ENCODE data around the gene BHLHA15.

The BHLHA15 gene

DNA sequence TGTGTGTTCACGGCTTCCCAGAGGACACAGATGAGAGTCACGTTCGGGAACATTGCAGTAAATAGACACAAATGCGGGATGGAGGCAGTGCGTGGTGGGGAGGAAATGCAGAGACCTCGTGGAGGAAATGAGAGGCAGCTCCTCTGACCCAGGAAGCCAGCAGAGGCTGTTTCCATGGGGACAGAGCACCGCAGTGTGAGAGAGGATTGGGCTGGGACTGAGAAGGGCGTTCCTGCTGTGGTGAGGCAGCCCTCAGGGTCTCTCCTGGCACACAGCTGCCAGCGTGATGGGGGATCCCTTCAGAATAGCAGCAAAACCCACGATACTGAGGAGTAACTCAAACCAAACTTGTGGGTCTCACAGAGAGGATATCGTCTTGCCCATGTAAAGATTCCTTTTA, 21.7 kb upstream of the BHLHA15 start:
- FAIRE-seq, result no peak

DNA sequence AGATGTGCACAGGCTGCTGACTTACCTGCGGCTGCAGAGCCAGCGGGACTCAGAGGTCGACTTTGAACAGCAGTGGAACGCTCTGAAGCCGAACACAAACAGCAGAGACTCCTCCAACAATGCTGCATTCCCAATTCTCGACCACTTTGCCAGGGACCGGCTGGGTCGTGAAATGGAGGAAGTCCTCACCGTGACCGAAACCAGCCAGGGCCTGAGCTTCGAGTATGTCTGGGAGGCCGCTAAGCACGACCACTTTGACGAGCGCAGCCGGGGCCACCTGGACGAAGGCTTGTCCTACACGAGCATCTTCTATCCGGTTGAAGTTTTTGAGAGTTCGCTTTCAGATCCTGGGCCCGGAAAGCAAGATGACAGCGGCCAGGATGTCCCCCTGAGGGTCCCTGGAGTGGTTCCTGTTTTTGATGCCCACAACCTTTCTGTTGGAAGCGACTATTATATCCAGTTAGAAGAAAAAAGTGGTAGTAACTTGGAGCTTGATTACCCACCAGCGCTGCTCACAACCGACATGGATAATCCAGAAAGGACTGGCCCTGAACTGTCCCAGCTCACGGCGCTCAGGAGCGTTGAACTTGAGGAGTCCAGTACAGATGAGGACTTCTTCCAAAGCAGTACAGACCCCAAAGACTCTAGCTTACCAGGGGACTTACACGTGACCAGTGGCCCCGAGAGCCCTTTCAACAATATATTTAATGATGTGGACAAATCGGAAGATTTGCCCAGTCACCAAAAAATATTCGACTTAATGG, 19.4 kb upstream of the BHLHA15 start:
- no peak for FAIRE-seq

DNA sequence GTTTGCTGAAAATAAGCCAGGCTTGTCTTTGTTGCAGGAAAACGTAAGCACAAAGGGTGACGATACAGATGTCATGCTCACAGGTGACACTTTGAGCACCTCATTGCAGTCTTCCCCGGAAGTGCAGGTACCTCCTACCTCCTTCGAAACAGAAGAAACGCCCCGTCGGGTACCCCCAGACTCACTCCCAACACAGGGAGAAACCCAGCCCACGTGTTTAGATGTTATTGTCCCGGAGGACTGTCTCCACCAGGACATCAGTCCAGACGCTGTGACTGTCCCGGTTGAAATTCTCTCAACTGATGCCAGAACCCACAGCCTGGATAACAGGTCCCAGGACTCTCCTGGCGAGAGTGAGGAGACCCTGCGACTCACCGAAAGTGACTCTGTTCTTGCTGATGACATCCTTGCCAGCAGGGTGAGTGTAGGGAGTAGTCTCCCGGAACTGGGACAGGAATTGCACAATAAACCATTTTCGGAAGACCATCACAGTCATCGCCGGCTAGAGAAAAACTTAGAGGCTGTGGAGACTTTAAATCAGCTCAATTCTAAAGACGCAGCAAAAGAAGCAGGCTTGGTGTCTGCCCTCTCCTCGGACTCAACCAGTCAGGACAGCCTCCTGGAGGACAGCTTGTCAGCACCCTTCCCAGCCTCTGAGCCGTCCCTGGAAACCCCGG, 18.3 kb upstream of the BHLHA15 start:
- FAIRE-seq, result no peak

DNA sequence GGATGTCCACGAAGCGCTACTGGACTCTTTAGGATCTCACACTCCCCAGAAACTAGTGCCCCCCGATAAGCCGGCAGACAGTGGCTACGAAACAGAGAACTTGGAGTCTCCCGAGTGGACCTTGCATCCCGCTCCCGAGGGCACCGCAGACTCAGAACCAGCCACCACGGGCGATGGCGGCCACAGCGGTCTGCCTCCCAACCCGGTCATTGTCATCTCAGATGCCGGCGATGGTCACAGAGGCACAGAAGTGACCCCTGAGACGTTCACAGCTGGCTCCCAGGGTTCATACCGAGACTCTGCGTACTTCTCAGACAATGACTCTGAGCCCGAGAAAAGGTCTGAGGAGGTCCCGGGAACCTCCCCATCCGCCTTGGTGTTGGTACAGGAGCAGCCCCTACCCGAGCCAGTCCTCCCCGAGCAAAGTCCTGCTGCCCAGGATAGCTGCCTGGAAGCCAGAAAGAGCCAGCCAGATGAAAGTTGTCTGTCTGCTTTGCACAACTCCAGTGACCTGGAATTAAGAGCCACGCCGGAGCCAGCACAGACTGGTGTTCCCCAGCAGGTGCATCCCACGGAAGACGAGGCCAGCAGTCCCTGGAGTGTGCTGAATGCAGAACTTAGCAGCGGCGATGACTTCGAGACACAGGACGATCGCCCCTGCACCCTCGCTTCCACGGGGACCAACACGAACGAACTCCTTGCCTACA, 17.6 kb upstream of the BHLHA15 start:
- FAIRE-seq, result no peak

DNA sequence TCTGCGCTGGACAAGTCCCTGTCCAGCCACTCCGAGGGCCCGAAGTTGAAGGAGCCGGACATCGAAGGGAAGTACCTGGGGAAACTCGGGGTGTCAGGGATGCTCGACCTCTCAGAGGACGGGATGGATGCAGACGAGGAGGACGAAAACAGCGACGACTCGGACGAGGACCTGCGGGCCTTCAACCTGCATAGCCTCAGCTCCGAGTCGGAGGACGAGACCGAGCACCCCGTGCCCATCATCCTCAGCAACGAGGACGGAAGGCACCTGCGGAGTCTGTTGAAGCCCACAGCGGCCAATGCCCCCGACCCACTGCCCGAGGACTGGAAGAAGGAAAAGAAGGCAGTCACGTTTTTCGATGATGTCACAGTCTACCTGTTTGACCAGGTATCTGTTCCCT, 17.1 kb upstream of the BHLHA15 start:
- no peak for FAIRE-seq

DNA sequence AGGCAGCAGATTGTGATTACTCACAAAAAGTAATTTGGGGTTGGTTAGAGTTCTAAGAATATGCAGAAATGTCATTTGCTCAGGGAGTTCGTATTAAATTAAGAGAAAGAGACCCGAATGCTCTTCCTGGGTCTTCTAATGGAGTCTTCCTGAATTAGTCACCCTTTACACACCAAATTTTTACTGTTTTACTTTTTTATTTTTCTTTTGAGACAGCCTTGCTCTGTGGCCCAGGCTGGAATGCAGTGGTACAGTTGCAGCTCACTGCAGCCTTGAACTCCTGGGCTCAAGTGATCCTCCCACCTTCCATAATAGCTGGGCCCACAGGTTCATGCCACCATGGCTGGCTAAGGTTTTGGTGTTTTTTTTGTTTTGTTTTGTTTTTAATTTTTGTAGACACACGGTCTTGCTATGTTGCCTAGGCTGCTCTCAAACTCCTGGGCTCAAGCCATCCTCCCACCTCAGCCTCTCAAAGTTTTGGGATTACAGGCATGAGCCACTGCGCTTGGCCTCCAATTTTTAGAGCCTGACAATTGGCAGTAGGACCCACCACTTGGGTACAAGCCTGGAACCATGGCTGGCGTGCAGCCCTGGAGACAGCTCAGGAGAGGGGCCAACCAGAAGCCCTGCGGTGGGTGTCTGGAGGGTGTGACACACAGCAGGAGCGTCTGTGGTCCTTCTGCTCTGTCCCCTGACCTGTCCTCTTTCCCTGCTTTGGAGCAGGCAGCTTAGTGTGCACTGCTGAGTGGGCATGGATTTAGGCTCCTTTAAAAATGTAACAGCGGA, 16.4 kb upstream of the BHLHA15 start:
- no peak for FAIRE-seq

DNA sequence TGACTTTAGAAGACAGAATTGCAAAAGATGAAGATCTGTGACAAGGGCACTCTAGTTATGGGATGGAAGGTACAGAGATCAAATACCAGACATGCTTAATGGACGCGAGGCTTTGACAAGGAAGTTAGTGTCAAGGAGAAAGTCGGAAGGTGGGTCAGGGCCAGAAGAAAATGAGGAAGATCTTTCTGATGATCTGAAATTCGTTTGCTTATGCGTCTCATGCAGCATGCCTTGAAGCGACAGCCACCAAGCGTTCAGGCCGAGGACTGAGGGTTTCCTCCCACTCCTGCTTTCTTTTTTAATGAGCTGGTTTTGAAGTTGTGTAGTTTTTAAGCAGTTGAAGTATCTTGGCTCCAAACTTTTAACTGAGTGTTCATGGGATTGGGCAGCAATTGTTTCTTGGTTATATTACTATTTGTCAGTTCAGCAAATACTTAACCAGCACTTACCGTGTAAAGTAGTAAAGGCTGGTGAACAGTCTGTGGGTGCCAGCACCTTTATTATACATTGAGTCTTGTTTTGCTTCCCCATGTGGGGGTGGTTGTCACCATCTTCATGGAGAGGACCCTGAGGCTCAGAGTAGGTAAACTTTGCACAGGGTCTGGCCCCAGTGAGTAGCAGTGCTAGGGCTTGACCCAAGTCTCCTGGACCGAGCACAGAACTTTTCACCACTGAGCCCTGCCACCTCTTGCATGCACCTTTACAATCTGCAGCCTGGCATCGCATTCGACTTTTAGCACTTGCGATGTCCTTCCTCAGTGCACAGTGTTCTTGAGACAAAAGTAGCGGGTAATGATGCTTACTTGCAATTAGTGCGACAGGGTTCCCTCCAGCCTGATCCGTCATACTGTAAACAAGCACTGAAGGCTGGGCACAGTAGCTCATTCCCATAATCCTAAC, 14.3 kb upstream of the BHLHA15 start:
- no peak for FAIRE-seq

DNA sequence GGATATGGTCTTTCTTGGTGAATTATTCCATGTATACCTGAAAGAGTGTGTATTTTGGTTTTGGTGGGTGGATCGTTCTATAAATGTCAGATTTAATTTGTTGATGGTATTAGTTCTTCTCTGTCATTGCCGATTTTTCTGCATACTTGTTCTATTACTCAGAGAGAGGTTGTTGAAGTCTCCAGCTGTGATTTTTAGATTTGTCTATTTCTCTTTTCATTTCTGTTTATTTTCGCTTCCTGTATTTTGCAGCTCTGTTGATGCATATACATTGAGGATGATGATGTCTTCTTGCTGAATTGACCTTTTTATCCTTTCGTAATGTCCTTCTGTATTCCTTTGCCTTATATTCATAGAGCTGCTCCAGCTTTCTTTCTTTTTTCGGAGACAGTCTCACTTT, 12.1 kb upstream of the BHLHA15 start:
- no peak for FAIRE-seq

DNA sequence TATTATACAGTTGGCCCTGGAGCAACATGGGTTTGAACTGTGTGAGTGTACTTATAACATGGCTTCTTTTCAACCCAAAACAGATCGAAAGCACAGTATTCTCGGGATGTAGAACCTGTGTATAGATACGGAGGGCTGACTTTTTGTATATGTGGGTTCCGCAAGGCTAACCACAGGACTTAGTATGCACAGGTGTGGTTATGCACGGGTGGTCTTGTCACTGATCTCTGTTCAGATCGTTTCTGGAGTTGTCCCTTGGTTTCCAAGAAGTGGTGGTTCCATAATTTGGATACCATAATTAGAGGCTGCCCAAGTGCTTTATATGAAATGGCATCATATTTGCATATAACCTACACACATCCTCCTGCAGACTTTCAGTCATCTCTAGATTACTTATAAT, 10.9 kb upstream of the BHLHA15 start:
- no peak for FAIRE-seq

DNA sequence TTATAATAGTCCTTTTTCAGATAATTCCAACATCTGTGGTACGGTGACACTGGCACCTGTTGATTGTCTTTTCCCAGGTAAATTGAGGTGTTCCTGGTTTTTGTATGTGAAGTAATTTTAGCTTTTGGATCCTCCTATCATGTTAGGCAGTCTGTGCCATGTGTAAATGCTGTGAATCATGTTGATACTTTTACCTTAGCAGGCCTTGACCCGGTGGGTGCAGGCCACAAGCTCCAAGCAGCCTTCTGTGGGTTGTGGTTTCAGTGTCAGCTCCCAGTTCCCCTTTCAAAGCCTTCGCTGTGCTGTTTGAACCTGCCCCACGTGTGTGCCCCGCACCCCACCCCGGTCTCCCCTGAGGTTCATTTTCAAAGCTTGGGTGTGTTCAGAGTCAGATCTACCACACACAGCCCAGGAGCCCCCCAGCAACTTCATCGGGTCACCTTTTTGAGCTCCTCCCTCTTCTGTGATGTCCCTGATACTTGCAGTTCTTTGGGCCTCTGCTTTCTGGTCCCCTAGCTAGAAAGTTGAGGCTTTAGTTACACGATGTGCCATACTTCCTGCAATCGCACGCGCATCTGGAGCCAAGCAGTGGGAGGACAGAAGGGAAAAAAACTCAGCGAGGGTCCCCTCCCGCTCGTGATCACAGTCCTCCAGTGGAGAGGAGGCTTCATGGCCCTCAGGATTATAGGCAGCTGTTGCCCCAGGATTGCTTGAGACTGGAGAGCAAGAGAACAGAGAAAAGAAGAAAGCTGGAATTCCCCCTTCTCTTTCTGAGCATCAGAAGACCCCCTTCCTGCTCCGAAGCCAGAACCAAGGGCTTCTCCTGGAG, 8.7 kb upstream of the BHLHA15 start:
- no peak for FAIRE-seq

DNA sequence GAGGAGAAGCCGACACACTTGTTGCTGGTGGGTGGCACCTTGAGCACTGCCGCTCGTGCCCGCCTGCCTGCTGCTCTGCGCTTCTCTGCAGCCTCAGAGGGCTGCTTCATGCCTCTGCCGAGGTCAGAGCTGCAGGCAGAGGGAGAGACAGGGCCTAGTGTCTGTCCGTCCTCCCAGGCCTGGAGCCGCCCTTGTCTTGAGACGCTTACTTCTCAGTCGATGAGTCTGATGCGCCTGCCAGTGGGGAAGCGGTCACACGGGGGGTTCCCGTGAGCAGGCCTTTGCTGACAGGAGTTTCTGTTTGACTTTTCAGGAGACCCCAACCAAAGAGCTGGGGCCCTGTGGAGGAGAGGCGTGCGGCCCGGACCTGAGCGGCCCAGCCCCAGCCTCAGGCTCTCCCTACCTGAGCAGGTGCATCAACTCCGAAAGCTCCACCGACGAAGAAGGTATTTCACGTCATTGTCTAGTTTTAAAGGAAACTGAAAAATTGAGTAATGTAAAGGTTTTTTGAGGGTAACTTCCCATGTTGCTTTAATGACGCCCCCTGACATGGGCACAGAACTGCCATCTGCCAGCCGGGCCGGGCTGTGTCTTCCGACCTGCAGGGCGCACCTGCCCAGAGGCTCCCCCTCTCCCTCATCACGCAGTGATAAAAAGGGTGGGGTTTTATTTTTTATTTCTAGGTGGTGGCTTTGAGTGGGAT, 7.8 kb upstream of the BHLHA15 start:
- FAIRE-seq, result no peak

DNA sequence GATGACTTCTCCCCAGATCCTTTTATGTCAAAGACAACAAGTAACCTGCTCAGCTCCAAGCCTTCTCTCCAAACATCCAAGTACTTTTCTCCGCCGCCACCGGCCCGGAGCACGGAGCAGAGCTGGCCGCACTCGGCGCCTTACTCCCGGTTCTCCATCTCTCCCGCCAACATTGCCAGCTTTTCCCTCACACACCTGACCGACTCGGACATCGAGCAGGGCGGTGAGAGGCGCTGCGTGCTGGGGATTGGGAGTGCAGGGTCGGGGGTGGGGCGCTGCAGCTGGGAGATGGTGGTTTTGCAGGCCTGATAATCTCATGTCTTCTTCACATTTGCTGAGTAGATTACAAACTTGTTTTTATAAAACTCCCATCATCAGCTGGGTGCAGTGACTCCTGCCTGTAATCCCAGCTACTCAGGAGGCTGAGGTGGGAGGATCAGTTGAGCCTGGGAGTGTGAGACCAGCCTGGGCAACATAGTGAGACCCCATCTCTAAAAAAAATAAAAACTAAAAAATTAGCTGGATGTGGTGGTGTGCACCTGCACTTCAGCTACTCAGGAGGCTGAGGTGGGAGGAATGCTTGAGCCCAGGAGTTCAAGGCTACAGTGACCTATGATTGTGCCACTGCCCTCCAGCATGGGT, 7.2 kb upstream of the BHLHA15 start:
- no peak for FAIRE-seq

DNA sequence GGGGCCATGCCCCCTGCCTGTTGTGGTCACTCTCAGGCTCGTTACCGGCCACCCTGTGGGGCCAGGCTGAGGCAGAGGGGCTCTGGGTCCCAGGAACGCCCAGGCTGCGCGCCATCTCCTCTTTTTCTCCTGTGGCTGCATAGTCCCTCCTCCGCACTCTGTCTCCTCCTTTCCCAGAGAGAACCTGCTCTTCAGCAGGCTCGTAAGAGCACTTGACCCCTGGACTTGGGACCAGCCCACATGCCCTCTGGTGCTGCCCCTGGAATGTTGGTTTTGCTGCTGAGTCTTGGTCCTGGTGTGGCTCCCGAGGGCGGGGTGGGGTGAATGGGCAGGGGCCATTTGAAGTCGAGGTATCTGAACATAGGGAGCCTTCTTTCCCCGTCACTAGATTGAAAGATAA, 6.6 kb upstream of the BHLHA15 start:
- FAIRE-seq, result no peak

DNA sequence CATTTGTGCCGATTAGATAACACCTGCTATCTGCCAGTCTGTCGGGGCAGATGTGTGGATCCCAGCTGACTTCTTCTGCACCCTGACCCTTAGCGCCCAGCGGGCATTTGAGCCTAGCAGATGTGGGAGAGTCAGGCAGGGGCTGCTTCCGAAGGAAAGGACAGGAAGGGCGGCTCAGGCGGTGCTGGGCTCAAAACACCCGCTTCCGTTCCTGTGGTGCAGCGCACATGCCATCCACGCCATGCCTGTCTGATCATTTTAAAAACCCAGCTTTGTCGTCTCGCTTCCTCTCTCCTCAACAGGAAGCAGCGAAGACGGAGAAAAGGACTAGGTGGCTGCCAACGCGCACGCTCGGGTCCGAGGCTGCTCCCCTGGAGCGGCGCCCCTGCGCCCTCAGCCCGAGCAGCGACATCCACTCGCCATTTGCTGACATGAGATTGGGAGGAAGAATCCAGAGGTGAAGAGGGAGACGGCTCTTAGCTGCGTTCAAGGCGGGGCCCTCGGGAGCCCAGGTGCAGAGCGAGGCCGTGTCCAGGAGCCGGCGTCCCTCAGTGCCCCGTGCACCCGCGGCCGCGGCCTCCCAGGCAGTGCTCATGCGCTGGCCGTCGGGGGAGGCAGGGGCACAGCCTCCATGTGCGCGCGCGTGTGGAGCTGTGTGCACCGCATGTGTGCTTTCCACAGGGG, 5.9 kb upstream of the BHLHA15 start:
- FAIRE-seq, result no peak

DNA sequence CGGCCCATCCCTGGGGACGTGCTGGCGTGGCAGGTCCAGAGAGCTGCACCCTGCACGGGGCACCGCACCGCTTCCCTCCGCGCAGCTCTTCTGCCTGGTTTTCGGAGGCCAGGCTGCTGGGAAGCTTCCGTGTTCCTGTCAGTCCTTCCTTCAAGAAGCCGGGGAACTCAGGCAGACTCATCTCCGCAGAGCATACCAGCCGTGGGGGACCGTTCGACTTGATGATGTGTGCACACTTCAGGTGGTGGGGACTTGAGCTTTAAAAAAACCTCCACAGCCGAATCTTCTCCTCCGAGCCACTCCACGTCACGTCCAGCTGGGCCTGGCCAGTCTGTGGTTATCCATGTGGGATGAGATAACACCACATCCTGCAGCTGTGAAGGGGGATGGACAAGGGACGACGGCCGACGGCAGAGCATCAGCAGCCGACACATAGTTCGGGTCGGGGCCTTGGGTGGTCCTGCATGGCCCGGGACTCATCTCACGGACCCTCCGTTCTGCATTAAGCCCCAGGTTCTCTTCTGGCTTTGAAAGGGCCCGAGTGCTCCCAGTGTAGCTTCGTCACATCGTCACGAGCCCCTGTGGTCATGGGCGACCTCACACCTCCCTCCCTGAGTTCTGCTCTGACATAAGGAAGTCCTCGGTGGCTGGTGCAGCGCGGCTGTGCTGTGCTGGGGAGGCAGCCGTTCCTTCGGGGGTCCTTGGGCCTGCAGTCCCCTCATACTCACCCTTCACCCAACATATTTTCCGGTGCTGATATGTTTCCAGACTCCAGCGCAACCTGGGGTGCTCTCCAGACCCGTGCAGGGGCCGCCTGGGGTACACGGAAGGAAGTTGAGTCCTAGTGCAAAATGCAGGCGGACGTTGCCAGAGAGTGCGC, 4.5 kb upstream of the BHLHA15 start:
- FAIRE-seq, result no peak

DNA sequence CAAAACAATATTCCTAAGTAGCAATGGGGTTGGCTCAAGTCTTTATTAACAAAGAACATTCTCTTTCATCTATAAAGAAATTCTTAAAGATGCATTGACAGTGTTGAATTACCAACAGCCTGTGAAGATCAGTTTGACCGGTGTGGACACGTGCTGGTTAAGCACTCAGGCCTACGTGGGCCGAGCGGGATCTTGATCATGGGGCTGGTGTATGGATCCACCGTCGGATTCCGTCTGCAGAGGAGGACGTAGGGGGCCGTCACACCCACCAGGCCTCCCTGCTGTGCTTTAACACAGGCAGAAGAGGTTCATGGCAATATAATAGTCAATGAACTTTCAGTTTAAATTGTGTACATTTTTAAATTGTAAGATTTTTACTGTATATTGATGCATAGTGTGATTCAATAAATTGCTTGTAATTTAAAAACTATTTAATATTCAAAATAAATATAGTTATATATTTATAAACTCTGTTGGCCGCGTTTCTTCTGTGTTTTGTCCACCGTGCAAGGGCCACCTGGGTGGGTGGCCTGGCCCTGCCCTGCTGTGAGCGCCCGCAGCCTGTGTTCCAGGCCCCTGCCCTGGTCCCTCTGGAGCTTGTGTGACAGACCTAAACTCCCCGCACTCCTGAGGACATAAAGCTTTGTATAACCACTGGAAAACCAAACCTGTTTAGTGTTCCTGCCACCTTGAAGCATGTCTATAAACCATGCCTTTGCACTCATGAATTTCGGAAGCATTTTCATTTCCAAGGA, 1.9 kb upstream of the BHLHA15 start:
- FAIRE-seq, result no peak

DNA sequence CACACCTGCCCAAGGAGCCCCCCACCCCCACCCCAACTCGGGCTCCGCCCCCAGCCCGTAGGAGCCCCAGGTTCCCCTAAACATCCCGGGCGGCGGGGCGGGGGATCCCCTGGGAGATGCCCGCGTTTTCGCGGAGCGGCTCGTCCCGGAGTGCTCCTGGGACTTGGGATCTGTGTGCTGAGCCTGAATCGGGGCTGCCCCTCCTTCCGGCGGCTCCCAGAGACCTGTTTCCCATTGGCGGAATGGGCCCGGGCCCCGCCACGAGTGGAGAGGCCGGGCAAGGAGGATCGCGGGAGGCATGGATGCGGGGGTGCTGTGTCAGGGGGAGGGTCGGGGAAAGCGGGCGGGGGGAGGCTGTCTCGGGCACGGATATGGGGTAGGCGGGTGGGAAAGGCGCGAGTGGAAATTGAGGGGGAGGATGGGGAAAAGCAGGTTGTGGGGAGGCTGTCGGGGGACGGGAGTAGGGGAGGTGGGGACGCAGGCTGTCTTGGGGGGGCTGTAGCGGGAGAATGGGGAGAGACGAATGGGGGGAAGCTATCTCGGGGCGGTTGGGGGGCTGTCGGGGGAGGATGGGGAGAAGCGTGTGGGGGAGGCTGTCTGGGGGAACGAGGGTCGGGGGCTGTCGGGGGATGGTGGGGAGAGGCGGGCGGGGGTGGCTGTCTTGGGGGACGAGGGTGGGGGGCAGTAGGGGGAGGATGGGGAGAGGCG, 572 bp upstream of the BHLHA15 start:
- FAIRE-seq, result no peak
